ENCODE data around the gene LRRC8E. TPM values are rescaled to one million over a fixed set of nuclear protein-coding genes. Genes with fewer than 3 reads are reported as not detected.

LRRC8E gene
- total RNA-seq, 1 donor from 2014 or later, result 0.08 TPM

GRCh38 chr19:7932930-7933300, 44.6 kb downstream of the LRRC8E start:
- H3K27ac Mint-ChIP-seq (ENCODE audit: unreplicated experiment), result no peak overlapping the region
- no peak for DNase-seq (ENCODE audit: low spot score)
- H3K4me1 Mint-ChIP-seq (ENCODE audit: unreplicated experiment), result no peaks in the 10 kb centered on the region
- no peak overlapping the region for H3K4me3 Mint-ChIP-seq (ENCODE audit: unreplicated experiment)
- no peaks in the 10 kb centered on the region for H3K9me3 Mint-ChIP-seq (ENCODE audit: unreplicated experiment)
- TF ChIP-seq CTCF (IDR thresholded peaks at IDR 0.05; ENCODE audit: unreplicated experiment), result no peak
- peaks cover 6% of the 10 kb centered on the region for H3K27me3 Mint-ChIP-seq (ENCODE audit: unreplicated experiment)
- H3K36me3 Mint-ChIP-seq (ENCODE audit: low read depth, unreplicated experiment), result peaks cover 8% of the 10 kb centered on the region

GRCh38 chr19:7933411-7933810, 45.1 kb downstream of the LRRC8E start:
- Mint-ChIP-seq H3K27ac (ENCODE audit: unreplicated experiment) (no peak overlapping the region), H3K4me3 (ENCODE audit: unreplicated experiment) (no peak overlapping the region), H3K27me3 (ENCODE audit: unreplicated experiment) (peaks cover 3% of the 10 kb centered on the region), H3K9me3 (ENCODE audit: unreplicated experiment) (no peaks in the 10 kb centered on the region), H3K36me3 (ENCODE audit: low read depth, unreplicated experiment) (peaks cover 5% of the 10 kb centered on the region), H3K4me1 (ENCODE audit: unreplicated experiment) (no peaks in the 10 kb centered on the region)
- DNase-seq (ENCODE audit: low spot score), result no peak
- TF ChIP-seq CTCF (IDR thresholded peaks at IDR 0.05; ENCODE audit: unreplicated experiment), result peak; percentile 43

GRCh38 chr19:7933828-7934725, 45.8 kb downstream of the LRRC8E start:
- Mint-ChIP-seq H3K4me1 (ENCODE audit: unreplicated experiment) (no peaks in the 10 kb centered on the region), H3K36me3 (ENCODE audit: low read depth, unreplicated experiment) (peaks cover 8% of the 10 kb centered on the region), H3K9me3 (ENCODE audit: unreplicated experiment) (no peaks in the 10 kb centered on the region), H3K27ac (ENCODE audit: unreplicated experiment) (no peak overlapping the region), H3K27me3 (ENCODE audit: unreplicated experiment) (peaks cover 2% of the 10 kb centered on the region), H3K4me3 (ENCODE audit: unreplicated experiment) (no peak overlapping the region)
- no peak for TF ChIP-seq CTCF (IDR thresholded peaks at IDR 0.05; ENCODE audit: unreplicated experiment)
- DNase-seq (ENCODE audit: low spot score), result no peak

- TF ChIP-seq CTCF (IDR thresholded peaks at IDR 0.05; ENCODE audit: unreplicated experiment), result no peak
- no peaks in the 10 kb centered on the region for H3K9me3 Mint-ChIP-seq (ENCODE audit: unreplicated experiment)
- H3K27me3 Mint-ChIP-seq (ENCODE audit: unreplicated experiment), result peaks cover 2% of the 10 kb centered on the region
- DNase-seq (ENCODE audit: low spot score), result no peak
- peak overlapping the region; percentile 52 for H3K27ac Mint-ChIP-seq (ENCODE audit: unreplicated experiment)
- H3K4me1 Mint-ChIP-seq (ENCODE audit: unreplicated experiment), result no peaks in the 10 kb centered on the region
- no peak overlapping the region for H3K4me3 Mint-ChIP-seq (ENCODE audit: unreplicated experiment)
- H3K36me3 Mint-ChIP-seq (ENCODE audit: low read depth, unreplicated experiment), result peaks cover 8% of the 10 kb centered on the region
Observed at GRCh38 chr19:7934766-7935165, 46.5 kb downstream of the LRRC8E start.

- Mint-ChIP-seq H3K4me1 (ENCODE audit: unreplicated experiment) (no peaks in the 10 kb centered on the region), H3K27ac (ENCODE audit: unreplicated experiment) (peak overlapping the region; percentile 48), H3K9me3 (ENCODE audit: unreplicated experiment) (no peaks in the 10 kb centered on the region), H3K36me3 (ENCODE audit: low read depth, unreplicated experiment) (peaks cover 14% of the 10 kb centered on the region), H3K27me3 (ENCODE audit: unreplicated experiment) (peaks cover 12% of the 10 kb centered on the region), H3K4me3 (ENCODE audit: unreplicated experiment) (peak overlapping the region; percentile 52)
- TF ChIP-seq CTCF (IDR thresholded peaks at IDR 0.05; ENCODE audit: unreplicated experiment), result no peak
- no peak for DNase-seq (ENCODE audit: low spot score)
Observed at GRCh38 chr19:7940841-7941240, 52.5 kb downstream of the LRRC8E start.

Data from endothelial cell (in vitro differentiated cells).